ENCODE measurements around the gene TMEM145.

Gene TMEM145

DNA sequence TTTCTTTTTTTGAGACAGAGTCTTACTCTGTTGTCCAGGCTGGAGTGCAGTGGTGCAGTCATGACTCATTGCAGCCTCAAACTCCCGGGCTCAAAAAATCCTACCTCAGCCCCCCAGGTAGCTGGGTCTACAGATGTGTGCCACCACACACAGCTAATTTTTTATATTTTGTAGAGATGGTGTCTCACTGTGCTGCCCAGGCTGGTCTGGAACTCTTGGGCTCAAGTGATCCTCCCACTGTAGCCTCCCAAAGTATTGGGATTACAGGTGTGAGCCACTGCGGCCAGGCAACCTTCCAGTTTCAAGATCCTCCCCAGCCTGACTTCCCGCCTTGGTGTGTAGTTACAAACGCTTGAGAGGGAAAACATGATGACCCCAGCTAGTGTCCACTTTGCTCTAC is 54.8 kb downstream of the TMEM145 start:
- TF ChIP-seq, protein P1, sequence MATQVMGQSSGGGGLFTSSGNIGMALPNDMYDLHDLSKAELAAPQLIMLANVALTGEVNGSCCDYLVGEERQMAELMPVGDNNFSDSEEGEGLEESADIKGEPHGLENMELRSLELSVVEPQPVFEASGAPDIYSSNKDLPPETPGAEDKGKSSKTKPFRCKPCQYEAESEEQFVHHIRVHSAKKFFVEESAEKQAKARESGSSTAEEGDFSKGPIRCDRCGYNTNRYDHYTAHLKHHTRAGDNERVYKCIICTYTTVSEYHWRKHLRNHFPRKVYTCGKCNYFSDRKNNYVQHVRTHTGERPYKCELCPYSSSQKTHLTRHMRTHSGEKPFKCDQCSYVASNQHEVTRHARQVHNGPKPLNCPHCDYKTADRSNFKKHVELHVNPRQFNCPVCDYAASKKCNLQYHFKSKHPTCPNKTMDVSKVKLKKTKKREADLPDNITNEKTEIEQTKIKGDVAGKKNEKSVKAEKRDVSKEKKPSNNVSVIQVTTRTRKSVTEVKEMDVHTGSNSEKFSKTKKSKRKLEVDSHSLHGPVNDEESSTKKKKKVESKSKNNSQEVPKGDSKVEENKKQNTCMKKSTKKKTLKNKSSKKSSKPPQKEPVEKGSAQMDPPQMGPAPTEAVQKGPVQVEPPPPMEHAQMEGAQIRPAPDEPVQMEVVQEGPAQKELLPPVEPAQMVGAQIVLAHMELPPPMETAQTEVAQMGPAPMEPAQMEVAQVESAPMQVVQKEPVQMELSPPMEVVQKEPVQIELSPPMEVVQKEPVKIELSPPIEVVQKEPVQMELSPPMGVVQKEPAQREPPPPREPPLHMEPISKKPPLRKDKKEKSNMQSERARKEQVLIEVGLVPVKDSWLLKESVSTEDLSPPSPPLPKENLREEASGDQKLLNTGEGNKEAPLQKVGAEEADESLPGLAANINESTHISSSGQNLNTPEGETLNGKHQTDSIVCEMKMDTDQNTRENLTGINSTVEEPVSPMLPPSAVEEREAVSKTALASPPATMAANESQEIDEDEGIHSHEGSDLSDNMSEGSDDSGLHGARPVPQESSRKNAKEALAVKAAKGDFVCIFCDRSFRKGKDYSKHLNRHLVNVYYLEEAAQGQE (IDR thresholded peaks at IDR 0.05; ENCODE audit: low read depth): no peak
- TF ChIP-seq, protein P2, sequence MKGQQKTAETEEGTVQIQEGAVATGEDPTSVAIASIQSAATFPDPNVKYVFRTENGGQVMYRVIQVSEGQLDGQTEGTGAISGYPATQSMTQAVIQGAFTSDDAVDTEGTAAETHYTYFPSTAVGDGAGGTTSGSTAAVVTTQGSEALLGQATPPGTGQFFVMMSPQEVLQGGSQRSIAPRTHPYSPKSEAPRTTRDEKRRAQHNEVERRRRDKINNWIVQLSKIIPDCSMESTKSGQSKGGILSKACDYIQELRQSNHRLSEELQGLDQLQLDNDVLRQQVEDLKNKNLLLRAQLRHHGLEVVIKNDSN (IDR thresholded peaks at IDR 0.05): no peak
- TF ChIP-seq ZBTB7A (IDR thresholded peaks at IDR 0.05; ENCODE audit: low read depth): no peak
- no peak for TF ChIP-seq CEBPB (IDR thresholded peaks at IDR 0.05)
- no peak for TF ChIP-seq FOXM1 (IDR thresholded peaks at IDR 0.05; ENCODE audit: borderline replicate concordance, low read depth)
- no peak for TF ChIP-seq TAF1 (IDR thresholded peaks at IDR 0.05; ENCODE audit: low read depth)
- TF ChIP-seq, protein P3, sequence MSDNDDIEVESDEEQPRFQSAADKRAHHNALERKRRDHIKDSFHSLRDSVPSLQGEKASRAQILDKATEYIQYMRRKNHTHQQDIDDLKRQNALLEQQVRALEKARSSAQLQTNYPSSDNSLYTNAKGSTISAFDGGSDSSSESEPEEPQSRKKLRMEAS (IDR thresholded peaks at IDR 0.05): no peak
- no peak for TF ChIP-seq NFIC (IDR thresholded peaks at IDR 0.05)
- TF ChIP-seq CREB1 (IDR thresholded peaks at IDR 0.05; ENCODE audit: low read depth): no peak
- TF ChIP-seq EGR1 (IDR thresholded peaks at IDR 0.05): no peak
- no peak for TF ChIP-seq TCF12 (IDR thresholded peaks at IDR 0.05; ENCODE audit: low read depth)

DNA sequence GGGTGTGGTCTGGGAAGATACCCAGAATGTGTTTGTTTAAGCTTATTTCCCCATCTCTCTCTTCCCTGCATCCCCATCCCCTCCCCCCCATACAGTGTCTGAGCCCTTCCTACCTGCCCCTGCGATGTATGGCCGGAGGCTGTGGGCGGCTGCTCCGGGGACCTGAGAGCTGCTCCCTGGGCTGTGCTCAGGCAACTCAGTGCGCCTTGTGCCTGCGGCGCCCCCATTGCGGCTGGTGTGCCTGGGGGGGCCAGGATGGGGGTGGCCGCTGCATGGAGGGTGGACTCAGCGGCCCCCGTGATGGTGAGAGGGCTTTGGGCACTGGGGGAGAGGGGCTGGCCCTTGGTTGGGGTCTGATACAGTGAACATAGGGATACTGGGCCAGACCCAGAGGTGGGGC is 55.3 kb downstream of the TMEM145 start:
- TF ChIP-seq YY1 (IDR thresholded peaks at IDR 0.05; ENCODE audit: low read depth) (no peak), NFIC (IDR thresholded peaks at IDR 0.05) (no peak)
- TF ChIP-seq, protein P1 (IDR thresholded peaks at IDR 0.05; ENCODE audit: low read depth): no peak

DNA sequence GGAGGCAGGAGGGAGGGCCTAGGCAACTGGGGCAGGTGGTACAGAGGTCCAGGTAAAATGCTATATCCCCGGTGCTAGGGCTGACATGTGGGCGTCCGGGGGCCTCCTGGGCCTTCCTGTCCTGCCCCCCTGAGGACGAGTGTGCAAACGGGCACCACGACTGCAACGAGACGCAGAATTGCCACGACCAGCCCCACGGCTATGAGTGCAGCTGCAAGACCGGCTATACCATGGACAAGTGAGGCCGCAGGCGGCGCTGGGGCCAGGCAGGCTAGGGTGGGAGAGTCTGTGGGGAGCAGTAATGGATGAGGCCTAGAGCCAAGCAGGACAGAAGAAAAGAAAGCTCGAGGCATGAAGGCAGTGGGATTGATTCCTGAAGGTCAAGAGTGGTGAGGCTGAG is 55.7 kb downstream of the TMEM145 start:
- TF ChIP-seq, protein P3 (IDR thresholded peaks at IDR 0.05): no peak
- TF ChIP-seq, protein P2 (IDR thresholded peaks at IDR 0.05): no peak
- TF ChIP-seq YY1 (IDR thresholded peaks at IDR 0.05; ENCODE audit: low read depth): no peak
- no peak for TF ChIP-seq RAD21 (IDR thresholded peaks at IDR 0.05; ENCODE audit: low read depth)
- TF ChIP-seq, protein P1 (IDR thresholded peaks at IDR 0.05; ENCODE audit: low read depth): no peak
- no peak for TF ChIP-seq TAF1 (IDR thresholded peaks at IDR 0.05; ENCODE audit: low read depth)
- no peak for TF ChIP-seq EP300 (IDR thresholded peaks at IDR 0.05; ENCODE audit: borderline replicate concordance)
- no peak for TF ChIP-seq CREB1 (IDR thresholded peaks at IDR 0.05; ENCODE audit: low read depth)
- no peak for TF ChIP-seq TEAD4 (IDR thresholded peaks at IDR 0.05)
- TF ChIP-seq FOXM1 (IDR thresholded peaks at IDR 0.05; ENCODE audit: borderline replicate concordance, low read depth): no peak
- TF ChIP-seq CEBPB (IDR thresholded peaks at IDR 0.05): no peak
- TF ChIP-seq TCF12 (IDR thresholded peaks at IDR 0.05; ENCODE audit: low read depth): no peak
- no peak for TF ChIP-seq EGR1 (IDR thresholded peaks at IDR 0.05)
- no peak for TF ChIP-seq NFIC (IDR thresholded peaks at IDR 0.05)
- no peak for TF ChIP-seq ZBTB7A (IDR thresholded peaks at IDR 0.05; ENCODE audit: low read depth)

DNA sequence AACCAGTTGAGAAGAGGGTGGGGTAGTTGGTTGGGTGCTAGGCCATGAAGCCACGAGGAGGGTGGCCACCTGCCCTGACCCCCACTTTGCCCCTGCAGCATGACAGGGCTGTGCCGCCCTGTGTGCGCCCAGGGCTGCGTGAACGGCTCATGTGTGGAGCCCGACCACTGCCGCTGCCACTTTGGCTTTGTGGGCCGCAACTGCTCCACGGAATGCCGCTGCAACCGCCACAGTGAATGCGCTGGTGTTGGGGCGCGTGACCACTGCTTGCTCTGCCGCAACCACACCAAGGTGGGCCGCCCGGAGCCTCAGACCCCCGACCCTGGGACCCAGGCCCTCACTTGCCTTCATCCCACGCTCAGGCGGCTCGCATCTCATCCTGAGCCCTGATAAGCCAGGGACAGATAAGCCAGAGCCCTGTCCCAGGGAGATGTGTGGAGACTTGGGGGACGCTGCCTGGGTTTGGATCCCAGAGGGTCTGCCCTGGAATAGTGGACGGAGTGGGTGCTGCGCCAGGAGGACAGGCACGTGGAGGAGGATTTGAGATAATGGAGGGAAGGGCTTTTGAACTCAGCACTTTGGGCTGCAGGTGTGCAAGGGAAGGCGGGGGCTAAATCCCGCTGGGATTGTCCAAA is 56.4 kb downstream of the TMEM145 start:
- TF ChIP-seq, protein P2 (IDR thresholded peaks at IDR 0.05): no peak
- TF ChIP-seq CEBPB (IDR thresholded peaks at IDR 0.05) (no peak), ZBTB7A (IDR thresholded peaks at IDR 0.05; ENCODE audit: low read depth) (no peak), TEAD4 (IDR thresholded peaks at IDR 0.05) (no peak), YY1 (IDR thresholded peaks at IDR 0.05; ENCODE audit: low read depth) (no peak), FOXM1 (IDR thresholded peaks at IDR 0.05; ENCODE audit: borderline replicate concordance, low read depth) (no peak), NFIC (IDR thresholded peaks at IDR 0.05) (no peak), EP300 (IDR thresholded peaks at IDR 0.05; ENCODE audit: borderline replicate concordance) (no peak), RAD21 (IDR thresholded peaks at IDR 0.05; ENCODE audit: low read depth) (no peak), TCF12 (IDR thresholded peaks at IDR 0.05; ENCODE audit: low read depth) (no peak), EGR1 (IDR thresholded peaks at IDR 0.05) (no peak), CREB1 (IDR thresholded peaks at IDR 0.05; ENCODE audit: low read depth) (no peak), TAF1 (IDR thresholded peaks at IDR 0.05; ENCODE audit: low read depth) (no peak)
- TF ChIP-seq, protein P1 (IDR thresholded peaks at IDR 0.05; ENCODE audit: low read depth): no peak
- TF ChIP-seq, protein P3 (IDR thresholded peaks at IDR 0.05): no peak
